Ectodermal cell (in vitro differentiated cells): Measurements from ENCODE around the gene YIF1B.

Experiments
- H3K27ac ChIP-seq: 2 replicates; pipeline ENCODE4 v1.7.0; 2013; ENCODE audit warnings: mild to moderate bottlenecking, low read depth, low read length; ENCODE audit not compliant: insufficient read depth, poor library complexity, severe bottlenecking
- H3K27me3 ChIP-seq: 2 replicates; pipeline ENCODE4 v1.7.0; 2013; ENCODE audit warnings: mild to moderate bottlenecking, low read length; ENCODE audit not compliant: insufficient read depth, control insufficient read depth, poor library complexity, severe bottlenecking
- H3K36me3 ChIP-seq: one replicate; pipeline ENCODE4 v1.7.0; 2013; ENCODE audit warnings: low read length; ENCODE audit not compliant: control insufficient read depth, insufficient read depth
- H3K4me1 ChIP-seq: one replicate; pipeline ENCODE4 v1.7.0; 2013; ENCODE audit warnings: low read length; ENCODE audit not compliant: control insufficient read depth, insufficient read depth
- H3K4me3 ChIP-seq: 2 replicates; pipeline ENCODE4 v1.7.0; 2013; ENCODE audit warnings: low read depth, low read length, control low read depth; ENCODE audit not compliant: insufficient read depth
- H3K9me3 ChIP-seq: 2 replicates; pipeline ENCODE4 v1.7.0; 2013; ENCODE audit warnings: mild to moderate bottlenecking, low read length, moderate library complexity; ENCODE audit not compliant: control insufficient read depth
- WGBS, 2 experiments: methylation state at CpG; one replicate each; pipeline ENCODE4 v1.1.7; 2013; ENCODE audit warnings: missing lambda C conversion rate in 2 of 2; 5-methylcytosine and 5-hydroxymethylcytosine counted together

Gene YIF1B

GRCh38 chr19:38306236-38306635 lies 9.5 kb downstream of the YIF1B start:
- Histone ChIP-seq H3K4me1 (peaks cover 9% of the 10 kb centered on the region), H3K4me3 (no peak overlapping the region), H3K27me3 (no peaks in the 10 kb centered on the region), H3K27ac (no peak overlapping the region), H3K9me3 (no peaks in the 10 kb centered on the region), H3K36me3 (peaks cover 14% of the 10 kb centered on the region)
- 90 to 98% methylated on average over 3 of the region's 3 CpGs for WGBS, 2 experiments

- no peaks in the 10 kb centered on the region for H3K27me3 ChIP-seq
- H3K27ac ChIP-seq = no peak overlapping the region
- peaks cover 9% of the 10 kb centered on the region for H3K4me1 ChIP-seq
- H3K36me3 ChIP-seq = peaks cover 14% of the 10 kb centered on the region
- H3K4me3 ChIP-seq = no peak overlapping the region
- 31 to 35% methylated on average over 29 of the region's 29 CpGs for WGBS, 2 experiments
- no peaks in the 10 kb centered on the region for H3K9me3 ChIP-seq
These were observed 10.8 kb downstream of the YIF1B start for GRCh38 chr19:38304866-38305429.

- Histone ChIP-seq H3K4me3 (no peak overlapping the region), H3K36me3 (peaks cover 14% of the 10 kb centered on the region), H3K27me3 (no peaks in the 10 kb centered on the region), H3K9me3 (no peaks in the 10 kb centered on the region), H3K27ac (no peak overlapping the region), H3K4me1 (peaks cover 9% of the 10 kb centered on the region)
- 81 to 84% methylated on average over 27 of the region's 27 CpGs for WGBS, 2 experiments
These were observed 11.3 kb downstream of the YIF1B start for GRCh38 chr19:38304352-38304865.

- Histone ChIP-seq H3K36me3 (peaks cover 14% of the 10 kb centered on the region), H3K4me3 (no peak within 1 kb of the TSS), H3K4me1 (peaks cover 9% of the 10 kb centered on the region), H3K27me3 (no peaks in the 10 kb centered on the region), H3K27ac (no peak within 1 kb of the TSS), H3K9me3 (no peaks in the 10 kb centered on the region)
- 87% methylated on average over 28 of the region's 28 CpGs for WGBS, 2 experiments
These were observed 12.0 kb downstream of the YIF1B start, which contains the start of gene C19orf33 for GRCh38 chr19:38303517-38304351. TSS of gene C19orf33 (plus strand) at chr19:38304251. CDS start at chr19:38304262, 11 bp downstream.

- H3K27ac ChIP-seq = no peak overlapping the region
- H3K4me1 ChIP-seq = peaks cover under 1% of the 10 kb centered on the region
- WGBS, 2 experiments = 92% methylated on average over 11 of the region's 11 CpGs
- no peak overlapping the region for H3K4me3 ChIP-seq
- H3K9me3 ChIP-seq = no peaks in the 10 kb centered on the region
- H3K36me3 ChIP-seq = no peaks in the 10 kb centered on the region
- H3K27me3 ChIP-seq = no peaks in the 10 kb centered on the region
These were observed 16.7 kb downstream of the YIF1B start for GRCh38 chr19:38298821-38299680.

- H3K4me1 ChIP-seq = no peaks in the 10 kb centered on the region
- no peak overlapping the region for H3K4me3 ChIP-seq
- H3K27me3 ChIP-seq = no peaks in the 10 kb centered on the region
- H3K9me3 ChIP-seq = no peaks in the 10 kb centered on the region
- no peak overlapping the region for H3K27ac ChIP-seq
- 91 to 92% methylated on average over 8 of the region's 8 CpGs for WGBS, 2 experiments
- H3K36me3 ChIP-seq = no peaks in the 10 kb centered on the region
These were observed 21.7 kb downstream of the YIF1B start for GRCh38 chr19:38294090-38294489.

GRCh38 chr19:38293281-38293680 lies 22.5 kb downstream of the YIF1B start:
- no peaks in the 10 kb centered on the region for H3K36me3 ChIP-seq
- H3K9me3 ChIP-seq = no peaks in the 10 kb centered on the region
- H3K4me3 ChIP-seq = no peak overlapping the region
- H3K27ac ChIP-seq = no peak overlapping the region
- H3K27me3 ChIP-seq = no peaks in the 10 kb centered on the region
- H3K4me1 ChIP-seq = peaks cover 7% of the 10 kb centered on the region
- 88 to 92% methylated on average over 9 of the region's 9 CpGs for WGBS, 2 experiments

GRCh38 chr19:38291855-38292254 lies 23.9 kb downstream of the YIF1B start:
- Histone ChIP-seq H3K9me3 (no peaks in the 10 kb centered on the region), H3K4me3 (no peak overlapping the region), H3K27ac (no peak overlapping the region), H3K36me3 (no peaks in the 10 kb centered on the region), H3K27me3 (no peaks in the 10 kb centered on the region), H3K4me1 (peaks cover 17% of the 10 kb centered on the region)
- 92 to 94% methylated on average over 15 of the region's 15 CpGs for WGBS, 2 experiments

GRCh38 chr19:38290631-38291147 lies 25.1 kb downstream of the YIF1B start:
- 96% methylated on average over 13 of the region's 13 CpGs for WGBS, 2 experiments
- H3K27me3 ChIP-seq = no peaks in the 10 kb centered on the region
- H3K4me3 ChIP-seq = no peak overlapping the region
- H3K4me1 ChIP-seq = peaks cover 17% of the 10 kb centered on the region
- no peak overlapping the region for H3K27ac ChIP-seq
- no peaks in the 10 kb centered on the region for H3K36me3 ChIP-seq
- H3K9me3 ChIP-seq = no peaks in the 10 kb centered on the region
